Measurements from ENCODE around the gene MET. TPM values are rescaled to one million over a fixed set of nuclear protein-coding genes. Genes with fewer than 3 reads are reported as not detected.

MET gene
- total RNA-seq, 1 experiment from 2014 or later, result 5.0 TPM

- Histone ChIP-seq H3K27me3 (ENCODE audit: insufficient read depth, low read length) (no peaks in the 10 kb centered on the region), H3K23me2 (ENCODE audit: insufficient read length, low read depth, low read length, poor library complexity, severe bottlenecking) (no peaks in the 10 kb centered on the region), H3T11ph (ENCODE audit: low read length) (no peak overlapping the region), H3K4me2 (ENCODE audit: insufficient read depth, insufficient read length, low read length) (no peak overlapping the region), H4K5ac (ENCODE audit: insufficient read length, low read depth, low read length) (no peak overlapping the region), H4K20me1 (ENCODE audit: control insufficient read depth, insufficient read depth, insufficient read length) (no peaks in the 10 kb centered on the region), H3K23ac (ENCODE audit: insufficient read length, low read depth, low read length) (no peak overlapping the region), H2AK5ac (ENCODE audit: insufficient read length, low read length) (no peak overlapping the region), H3K27ac (ENCODE audit: insufficient read length, low read depth, low read length) (no peak overlapping the region), H2BK12ac (ENCODE audit: insufficient read length, low read depth, low read length) (no peak overlapping the region), H3K79me1 (ENCODE audit: insufficient read depth, low read depth, low read length, poor library complexity, severe bottlenecking) (no peaks in the 10 kb centered on the region), H3K9me3 (ENCODE audit: control insufficient read depth, low read depth, low read length) (no peaks in the 10 kb centered on the region), H4K8ac (replicated peaks; ENCODE audit: insufficient read length, low read depth, low read length) (no peak overlapping the region), H2BK15ac (ENCODE audit: low read depth, low read length) (no peak overlapping the region), H4K91ac (ENCODE audit: insufficient read length, low read depth, low read length) (no peak overlapping the region), H3K79me2 (ENCODE audit: insufficient read depth, low read length) (no peaks in the 10 kb centered on the region), H3K4ac (ENCODE audit: low read depth, low read length) (no peak overlapping the region), H2BK5ac (ENCODE audit: insufficient read length, low read length) (no peak overlapping the region), H3K9ac (ENCODE audit: extremely low read depth, insufficient read length, low read length) (no peak overlapping the region), H3K18ac (ENCODE audit: insufficient read length, low read depth, low read length) (no peak overlapping the region), H2BK120ac (ENCODE audit: low read depth, low read length, poor library complexity, severe bottlenecking) (no peak overlapping the region), H2AFZ (ENCODE audit: low read length) (no peak overlapping the region), H3K14ac (ENCODE audit: insufficient read depth, low read length) (no peak overlapping the region), H3K4me1 (ENCODE audit: insufficient read depth, low read length) (no peaks in the 10 kb centered on the region; the same call in 1 of the 2 replicates), H3K56ac (ENCODE audit: insufficient read length, low read depth, low read length) (no peak overlapping the region), H2BK20ac (ENCODE audit: low read depth, low read length, poor library complexity, severe bottlenecking) (no peak overlapping the region)
- no CpG with 5 or more reads among the region's 4 CpGs for WGBS (ENCODE audit: extremely low coverage, insufficient read length, low lambda C conversion rate)
- Mint-ChIP-seq H3K4me1 (peaks cover 0 to 1% of the 10 kb centered on the region in 2 experiments; a peak in 1 of 4 replicates), H3K27me3 (ENCODE audit: low read depth) (no peaks in the 10 kb centered on the region), H3K9me3 (no peaks in the 10 kb centered on the region), H3K4me3 (no peak overlapping the region), H3K27ac (no peak overlapping the region), H3K36me3 (ENCODE audit: insufficient read depth in 1 of 3, low read depth in 3 of 3) (no peaks in the 10 kb centered on the region)
- DNase-seq, result no peak
- no peak for TF ChIP-seq CTCF (conservative IDR thresholded peaks at IDR 0.05)
Observed at GRCh38 chr7:116713500-116713899, 41.5 kb downstream of the MET start.

All from H9 (cell line).